Sigmoid colon (tissue), 7 donors: ENCODE data around the gene ARMH1. TPM values are rescaled to one million over a fixed set of nuclear protein-coding genes. Genes with fewer than 3 reads are reported as not detected.

Experiments used
- DNase-seq: peaks from one replicate; pipeline ENCODE4 v3.0.0-alpha.2; 2019
- H3K27ac ChIP-seq, 4 donors: fragments of 200-600 bp; sonication (generic); one replicate each; pipeline ENCODE4 v1.5.1; 2016 to 2019; ENCODE audit warnings: mild to moderate bottlenecking in 1 of 4
- H3K27me3 ChIP-seq, 3 donors: fragments of 200-600 bp; sonication (generic); one replicate each; pipeline ENCODE4 v1.5.1; 2019; ENCODE audit warnings: mild to moderate bottlenecking in 1 of 3
- H3K36me3 ChIP-seq, 4 donors: fragments of 200-600 bp; sonication (generic); one replicate each; pipeline ENCODE4 v1.5.1; 2016 to 2019
- H3K4me1 ChIP-seq, 4 donors: fragments of 200-600 bp; sonication (generic); one replicate each; pipeline ENCODE4 v1.5.1; 2017 to 2019
- H3K4me3 ChIP-seq, 4 donors: fragments of 200-600 bp; sonication (generic); one replicate each; pipeline ENCODE4 v1.5.1; 2017 to 2019; ENCODE audit warnings: mild to moderate bottlenecking in 2 of 4, moderate library complexity in 1 of 4
- H3K9me3 ChIP-seq, 4 donors: fragments of 200-600 bp in 3 of 4; sonication (generic) in 3 of 4; one replicate each; pipeline versions ENCODE4 v1.5.1 to v1.6.1; 2013 to 2019
- CTCF ChIP-seq, 4 experiments: fragments of 450-650 bp in 3 of 4; fragments of 200-600 bp in 1 of 4; IDR thresholded peaks; one replicate each; pipeline ENCODE4 v1.5.1; 2016 to 2019; ENCODE audit warnings: antibody characterized with exemption in 4 of 4, mild to moderate bottlenecking in 3 of 4, moderate library complexity in 2 of 4
- EP300 ChIP-seq, 4 donors: sonication (generic); formaldehyde crosslinking; IDR thresholded peaks; one replicate each; pipeline ENCODE4 v1.6.1; 2017; ENCODE audit warnings: antibody characterized with exemption in 4 of 4
- POLR2A ChIP-seq, 2 donors: fragments of 450-650 bp; IDR thresholded peaks; one replicate each; pipeline ENCODE4 v1.6.1; 2016; ENCODE audit warnings: antibody characterized with exemption in 2 of 2, mild to moderate bottlenecking in 2 of 2, moderate library complexity in 2 of 2
- POLR2AphosphoS5 ChIP-seq, 4 donors: sonication (generic); formaldehyde crosslinking; IDR thresholded peaks; one replicate each; pipeline ENCODE4 v1.6.1; 2017; ENCODE audit warnings: antibody characterized with exemption in 4 of 4
- WGBS, 2 donors: extraction: QIAGEN DNeasy Blood & Tissue Kit; methylation state at CpG; one replicate each; pipeline ENCODE4 v1.1.7; 2013; 5-methylcytosine and 5-hydroxymethylcytosine counted together
- intact Hi-C: fragments of 100-400 bp; cut with DNase I; formaldehyde crosslinking; loops from one replicate; pipeline ENCODE4 v1.15.1; 2023
- polyA plus RNA-seq, 3 donors: library from polyadenylated mRNA; stranded (reverse); fragments of 200-250 nt; gene quantifications; one replicate each; pipeline ENCODE4 v1.2.3, GENCODE V29; 2013
- total RNA-seq, 4 donors: library from RNA; depleted of rRNA; stranded (reverse); fragments of >200 nt; gene quantifications; one replicate each; pipeline ENCODE4 v1.1.0, GENCODE V29; 2016
- donor health status: healthy with polysubstance abuse.
- donor health status: Bipolar disorder and iron deficiency.
- donor health status: healthy.

ARMH1 gene
- total and polyA plus RNA-seq, 7 donors, result 0.33 to 23.0 (median 1.3) TPM; not detected in 3

GRCh38 chr1:44723496-44724295, 49.2 kb downstream of the ARMH1 start:
- Histone ChIP-seq H3K27ac (no peak overlapping the region), H3K36me3 (no peaks in the 10 kb centered on the region), H3K4me3 (no peak overlapping the region), H3K27me3 (no peaks in the 10 kb centered on the region), H3K9me3 (no peaks in the 10 kb centered on the region), H3K4me1 (no peaks in the 10 kb centered on the region)
- 69 to 86% methylated on average over 28 of the region's 28 CpGs for WGBS, 2 donors
- TF ChIP-seq POLR2A (IDR thresholded peaks at IDR 0.05) (no peak), POLR2AphosphoS5 (IDR thresholded peaks at IDR 0.05) (no peak), EP300 (IDR thresholded peaks at IDR 0.05) (no peak), CTCF (IDR thresholded peaks at IDR 0.05) (no peak)
- intact Hi-C loops, result no loop called here
- DNase-seq, result no peak

DNA sequence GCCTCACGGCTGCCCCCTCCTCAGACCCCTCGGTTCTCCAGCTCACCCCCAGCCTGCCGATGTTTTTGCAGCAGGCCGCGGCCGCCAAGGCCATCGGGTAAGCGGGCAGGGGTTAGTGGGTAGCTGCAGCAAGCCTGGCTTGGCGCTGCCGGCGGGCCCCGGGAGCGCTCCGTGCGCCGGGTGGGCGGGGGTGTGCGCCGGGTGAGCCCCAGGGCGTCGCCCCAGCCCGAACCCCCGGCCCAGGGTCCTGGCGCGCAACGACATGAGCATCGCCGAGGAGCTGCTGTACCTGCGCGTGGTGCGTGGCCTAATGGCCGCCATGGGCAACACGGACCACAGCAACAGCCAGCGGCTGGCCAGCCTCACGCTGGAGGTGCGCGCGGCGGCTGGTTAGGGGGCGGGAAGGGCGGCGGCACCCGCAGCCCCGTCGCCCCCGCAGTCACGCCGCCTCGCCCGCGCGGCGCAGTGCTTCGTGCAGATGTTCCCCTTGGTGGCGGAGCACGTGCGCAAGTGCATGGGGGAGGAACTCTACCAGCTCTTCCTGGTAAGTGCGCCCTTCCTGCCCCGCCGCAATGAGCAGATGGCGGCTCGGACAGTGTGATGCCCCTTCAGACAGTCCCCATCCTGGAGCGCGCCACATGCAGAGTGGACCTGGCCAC, 49.9 kb downstream of the ARMH1 start:
- 88 to 90% methylated on average over 64 of the region's 64 CpGs for WGBS, 2 donors
- no peaks in the 10 kb centered on the region for H3K27me3 ChIP-seq

GRCh38 chr1:44724955-44725698, 50.6 kb downstream of the ARMH1 start:
- Histone ChIP-seq H3K4me1 (peaks cover 0 to 2% (median 0%) of the 10 kb centered on the region in 4 donors), H3K36me3 (no peaks in the 10 kb centered on the region), H3K27ac (no peak overlapping the region), H3K4me3 (no peak overlapping the region), H3K27me3 (no peaks in the 10 kb centered on the region), H3K9me3 (no peaks in the 10 kb centered on the region)
- 85 to 88% methylated on average over 27 of the region's 27 CpGs for WGBS, 2 donors
- intact Hi-C loops, result no loop called here
- TF ChIP-seq POLR2AphosphoS5 (IDR thresholded peaks at IDR 0.05), result no peak
- TF ChIP-seq CTCF (IDR thresholded peaks at IDR 0.05), result no peak
- TF ChIP-seq EP300 (IDR thresholded peaks at IDR 0.05), result no peak
- no peak for TF ChIP-seq POLR2A (IDR thresholded peaks at IDR 0.05)
- DNase-seq, result no peak

More for the DNA sequence above, 49.9 kb downstream of the ARMH1 start:
- DNase-seq, result no peak
- Histone ChIP-seq H3K27ac (no peak overlapping the region), H3K4me3 (no peak overlapping the region), H3K4me1 (no peaks in the 10 kb centered on the region), H3K9me3 (no peaks in the 10 kb centered on the region), H3K36me3 (no peaks in the 10 kb centered on the region)
- intact Hi-C loops, result no loop called here
- TF ChIP-seq POLR2AphosphoS5 (IDR thresholded peaks at IDR 0.05), result no peak
- no peak for TF ChIP-seq POLR2A (IDR thresholded peaks at IDR 0.05)
- no peak for TF ChIP-seq CTCF (IDR thresholded peaks at IDR 0.05)
- TF ChIP-seq EP300 (IDR thresholded peaks at IDR 0.05), result no peak

- Histone ChIP-seq H3K36me3 (no peaks in the 10 kb centered on the region), H3K9me3 (no peaks in the 10 kb centered on the region), H3K4me3 (peak within 1 kb of the TSS in 3 of 4 donors; percentile 13 to 20 (median 14)), H3K27ac (peak within 1 kb of the TSS; percentile 77 to 88 (median 82)), H3K27me3 (no peaks in the 10 kb centered on the region), H3K4me1 (peaks cover 0 to 8% (median 4%) of the 10 kb centered on the region in 4 donors)
- WGBS, 2 donors, result 1% methylated on average over 19 of the region's 19 CpGs
- DNase-seq, result peak; percentile 96
- intact Hi-C loops, result loop anchor here (5.0 kb wide), 2 partner anchors 281 to 571 kb away; partner anchors contain the start of genes HECTD3 and UROD
- TF ChIP-seq POLR2AphosphoS5 (IDR thresholded peaks at IDR 0.05) (peak; percentile 80 to 99 (median 97)), POLR2A (IDR thresholded peaks at IDR 0.05) (peak; percentile 95), EP300 (IDR thresholded peaks at IDR 0.05) (peak in 2 of 4 donors; percentile 10 to 20), CTCF (IDR thresholded peaks at IDR 0.05) (peak; percentile 39 to 85 (median 68))
These were observed 56.4 kb downstream of the ARMH1 start, which contains the start of gene RNU5D-1 for GRCh38 chr1:44730741-44731512. Gene RNU5D-1 (minus strand): TSS chr1:44731170.
